MM.1S (cell line): ENCODE data around the gene TMED10.

Experiments
- DNase-seq: peaks from one replicate; pipeline ENCODE4 v3.0.0-alpha.2; 2015
- H2AFZ ChIP-seq: fragments of 300-600 bp; sonication (generic); 2 replicates; pipeline ENCODE4 v1.6.0; 2016; ENCODE audit warnings: antibody characterized with exemption, low read length
- H3F3A ChIP-seq: fragments of 300-600 bp; sonication (generic); 2 replicates; pipeline ENCODE4 v1.6.1; 2016; ENCODE audit warnings: mild to moderate bottlenecking, antibody characterized with exemption, low read length, moderate library complexity, mixed read lengths; ENCODE audit not compliant: insufficient read depth
- H3K27ac ChIP-seq: fragments of 300-600 bp; sonication (generic); 2 replicates; pipeline ENCODE4 v1.5.1; 2016; ENCODE audit warnings: mild to moderate bottlenecking, low read length
- H3K27me3 ChIP-seq: fragments of 300-600 bp; sonication (generic); replicated peaks from 2 replicates; pipeline ENCODE4 v1.6.0; 2016; ENCODE audit warnings: low read length; ENCODE audit not compliant: insufficient read depth
- H3K36me3 ChIP-seq: fragments of 300-600 bp; sonication (generic); replicated peaks from 2 replicates; pipeline ENCODE4 v1.6.1; 2016; ENCODE audit warnings: mild to moderate bottlenecking, low read length, mixed read lengths; ENCODE audit not compliant: insufficient read depth
- H3K4me1 ChIP-seq: fragments of 300-600 bp; sonication (generic); 2 replicates; pipeline ENCODE4 v1.6.1; 2016; ENCODE audit warnings: low read length, mixed read lengths
- H3K4me2 ChIP-seq: fragments of 300-600 bp; sonication (generic); 2 replicates; pipeline ENCODE4 v1.6.0; 2016; ENCODE audit warnings: low read depth, low read length
- H3K4me3 ChIP-seq: fragments of 300-600 bp; sonication (generic); 2 replicates; pipeline ENCODE4 v1.5.1; 2016; ENCODE audit warnings: low read length, mixed read lengths
- H3K79me2 ChIP-seq: fragments of 300-600 bp; sonication (generic); 2 replicates; pipeline ENCODE4 v1.6.1; 2016; ENCODE audit warnings: mixed run types, low read length, mixed read lengths
- H3K9ac ChIP-seq: fragments of 300-600 bp; sonication (generic); 2 replicates; pipeline ENCODE4 v1.6.1; 2016; ENCODE audit warnings: low read length, mixed read lengths
- H3K9me2 ChIP-seq: fragments of 300-600 bp; sonication (generic); replicated peaks from 2 replicates; pipeline ENCODE4 v1.6.1; 2016; ENCODE audit warnings: mild to moderate bottlenecking, low read length, mixed read lengths; ENCODE audit not compliant: insufficient read depth
- H3K9me3 ChIP-seq: fragments of 300-600 bp; sonication (generic); replicated peaks from 2 replicates; pipeline ENCODE4 v1.6.1; 2016; ENCODE audit warnings: mild to moderate bottlenecking, low read length, mixed read lengths; ENCODE audit not compliant: insufficient read depth
- H4K20me1 ChIP-seq: fragments of 300-600 bp; sonication (generic); 2 replicates; pipeline ENCODE4 v1.6.1; 2016; ENCODE audit warnings: mild to moderate bottlenecking, low read length, moderate library complexity, mixed read lengths; ENCODE audit not compliant: insufficient read depth
- CTCF ChIP-seq: fragments of 300-600 bp; sonication (generic); IDR thresholded peaks from 2 replicates; pipeline ENCODE4 v1.5.1; 2016; ENCODE audit warnings: antibody characterized with exemption, low read length, mixed read lengths
- EZH2 ChIP-seq: fragments of 300-600 bp; sonication (generic); optimal IDR thresholded peaks from 2 replicates; pipeline ENCODE3; 2017; ENCODE audit warnings: low read depth, mild to moderate bottlenecking, antibody characterized with exemption, low read length, mixed read lengths
- EZH2phosphoT487 ChIP-seq: fragments of 300-600 bp; sonication (generic); IDR thresholded peaks from 2 replicates; pipeline ENCODE4 v1.6.1; 2018; ENCODE audit warnings: antibody characterized with exemption, low read length

The TMED10 gene

GRCh38 chr14:75083271-75083670 is 93.1 kb downstream of the TMED10 start:
- Histone ChIP-seq H3K9ac (no peak overlapping the region), H3K4me1 (no peaks in the 10 kb centered on the region), H3K27ac (no peak overlapping the region), H3K27me3 (no peaks in the 10 kb centered on the region), H3K36me3 (no peaks in the 10 kb centered on the region), H2AFZ (no peak overlapping the region), H3K4me3 (no peak overlapping the region), H3K9me3 (no peaks in the 10 kb centered on the region), H3F3A (no peaks in the 10 kb centered on the region), H3K9me2 (no peaks in the 10 kb centered on the region), H3K4me2 (no peak overlapping the region), H4K20me1 (no peaks in the 10 kb centered on the region), H3K79me2 (no peaks in the 10 kb centered on the region)
- TF ChIP-seq EZH2: no peak
- no peak for DNase-seq

- H3K4me2 ChIP-seq: no peak overlapping the region
- no peaks in the 10 kb centered on the region for H3K9me3 ChIP-seq
- no peak for TF ChIP-seq EZH2
- no peak for TF ChIP-seq CTCF
- no peak for TF ChIP-seq EZH2phosphoT487
- H3F3A ChIP-seq: no peaks in the 10 kb centered on the region
- H4K20me1 ChIP-seq: no peaks in the 10 kb centered on the region
- no peak for DNase-seq
- H3K27ac ChIP-seq: no peak overlapping the region
- no peaks in the 10 kb centered on the region for H3K79me2 ChIP-seq
- H3K4me3 ChIP-seq: no peak overlapping the region
- H2AFZ ChIP-seq: no peak overlapping the region
- H3K9me2 ChIP-seq: no peaks in the 10 kb centered on the region
- no peaks in the 10 kb centered on the region for H3K36me3 ChIP-seq
- H3K4me1 ChIP-seq: no peaks in the 10 kb centered on the region
- H3K9ac ChIP-seq: no peak overlapping the region
- no peaks in the 10 kb centered on the region for H3K27me3 ChIP-seq
Measured at GRCh38 chr14:75081660-75082229, 94.7 kb downstream of the TMED10 start.
